ENCODE results near the gene CD300LB. TPM values are rescaled to one million over a fixed set of nuclear protein-coding genes. Genes with fewer than 3 reads are reported as not detected.
"Not testable (repeated sequence)": the region's sequence is repeated elsewhere in the genome, so short reads cannot be mapped to it uniquely, and the experiment has no call there.

Gene CD300LB
- total RNA-seq, 2 experiments from 2014 or later, result not detected

GRCh38 chr17:74508156-74508555 is 23.1 kb downstream of the CD300LB start:
- Mint-ChIP-seq H3K9me3 (no peaks in the 10 kb centered on the region), H3K27me3 (peaks cover 3% of the 10 kb centered on the region), H3K36me3 (ENCODE audit: low read depth) (peaks cover 2% of the 10 kb centered on the region), H3K27ac (no peak overlapping the region), H3K4me1 (ENCODE audit: low read depth) (peaks cover 17% of the 10 kb centered on the region), H3K4me3 (no peak overlapping the region)
- no peak for TF ChIP-seq CTCF (IDR thresholded peaks at IDR 0.05)
- intact Hi-C loops (cut with micrococcal nuclease), result no loop called here
- POLR2A ChIA-PET, result no interaction called here
- DNase-seq (no peak), ATAC-seq (no peak)
- CTCF ChIA-PET, result interaction anchor here (1.0 kb wide), 1 partner anchor 129 kb away, joined by 3 read pairs; no protein-coding TSS in a partner anchor

- CTCF ChIA-PET, result interaction anchor here (1.1 kb wide), 1 partner anchor 125 kb away, joined by 3 read pairs; no protein-coding TSS in a partner anchor
- H3K9me3 Mint-ChIP-seq; H3K27me3 Mint-ChIP-seq; DNase-seq; H3K4me1 Mint-ChIP-seq (ENCODE audit: low read depth); H3K36me3 Mint-ChIP-seq (ENCODE audit: low read depth); H3K27ac Mint-ChIP-seq; intact Hi-C loops (cut with micrococcal nuclease); H3K4me3 Mint-ChIP-seq; ATAC-seq; POLR2A ChIA-PET: not testable (repeated sequence)
These were observed 27.3 kb downstream of the CD300LB start for GRCh38 chr17:74503949-74504348.

- H3K36me3 Mint-ChIP-seq (ENCODE audit: low read depth), result no peaks in the 10 kb centered on the region
- ATAC-seq (no peak), DNase-seq (no peak)
- no peaks in the 10 kb centered on the region for H3K9me3 Mint-ChIP-seq
- intact Hi-C loops (cut with micrococcal nuclease), result no loop called here
- POLR2A ChIA-PET, result interaction anchor here (1.3 kb wide), 1 partner anchor 45 kb away, joined by 4 read pairs; no protein-coding TSS in a partner anchor
- H3K27ac Mint-ChIP-seq, result no peak overlapping the region
- H3K4me1 Mint-ChIP-seq (ENCODE audit: low read depth), result no peaks in the 10 kb centered on the region
- TF ChIP-seq CTCF (IDR thresholded peaks at IDR 0.05), result no peak
- H3K4me3 Mint-ChIP-seq, result no peak overlapping the region
- CTCF ChIA-PET, result interaction anchor here (1.2 to 1.8 kb wide), 2 partner anchors 124 to 134 kb away, joined by 5 read pairs; no protein-coding TSS in a partner anchor
- H3K27me3 Mint-ChIP-seq, result no peaks in the 10 kb centered on the region
These were observed 28.4 kb downstream of the CD300LB start for GRCh38 chr17:74502861-74503260.

GRCh38 chr17:74499992-74500391 is 31.3 kb downstream of the CD300LB start:
- no peak overlapping the region for H3K4me3 Mint-ChIP-seq
- no peak for TF ChIP-seq CTCF (IDR thresholded peaks at IDR 0.05)
- H3K4me1 Mint-ChIP-seq (ENCODE audit: low read depth), result no peaks in the 10 kb centered on the region
- intact Hi-C loops (cut with micrococcal nuclease), result no loop called here
- no peaks in the 10 kb centered on the region for H3K27me3 Mint-ChIP-seq
- ATAC-seq, result no peak
- CTCF ChIA-PET, result interaction anchor here (1.0 to 1.5 kb wide), 7 partner anchors 12 to 131 kb away, joined by 3 to 4 read pairs (median 3); no protein-coding TSS in a partner anchor
- no peak for DNase-seq
- POLR2A ChIA-PET, result no interaction called here
- no peaks in the 10 kb centered on the region for H3K36me3 Mint-ChIP-seq (ENCODE audit: low read depth)
- no peak overlapping the region for H3K27ac Mint-ChIP-seq
- H3K9me3 Mint-ChIP-seq, result no peaks in the 10 kb centered on the region

GRCh38 chr17:74497471-74497870 is 33.8 kb downstream of the CD300LB start:
- ChIA-PET CTCF (interaction anchor here (1.4 to 4.3 kb wide), 4 partner anchors 40 to 130 kb away, joined by 3 to 26 read pairs (median 12); partner anchors contain the start of genes CD300LD and GPR142), POLR2A (no interaction called here)
- Mint-ChIP-seq H3K9me3 (no peaks in the 10 kb centered on the region), H3K27ac (no peak overlapping the region), H3K4me1 (ENCODE audit: low read depth) (peaks cover 3% of the 10 kb centered on the region), H3K36me3 (ENCODE audit: low read depth) (no peaks in the 10 kb centered on the region), H3K27me3 (no peaks in the 10 kb centered on the region), H3K4me3 (no peak overlapping the region)
- intact Hi-C loops (cut with micrococcal nuclease), result no loop called here
- DNase-seq, result no peak
- no peak for TF ChIP-seq CTCF (IDR thresholded peaks at IDR 0.05)
- no peak for ATAC-seq

Data from activated CD8-positive, alpha-beta T cell treated with anti-CD3 and anti-CD28 coated beads for 36 hours (primary cell).